ENCODE measurements around the gene SNX1. TPM values are rescaled to one million over a fixed set of nuclear protein-coding genes. Genes with fewer than 3 reads are reported as not detected.

SNX1 gene
- total and polyA plus RNA-seq, 2 of the 13 experiments (the other 11 are each of a cell fraction or from before 2014, with no cell fraction given): 29.3 to 60.1 TPM

DNA sequence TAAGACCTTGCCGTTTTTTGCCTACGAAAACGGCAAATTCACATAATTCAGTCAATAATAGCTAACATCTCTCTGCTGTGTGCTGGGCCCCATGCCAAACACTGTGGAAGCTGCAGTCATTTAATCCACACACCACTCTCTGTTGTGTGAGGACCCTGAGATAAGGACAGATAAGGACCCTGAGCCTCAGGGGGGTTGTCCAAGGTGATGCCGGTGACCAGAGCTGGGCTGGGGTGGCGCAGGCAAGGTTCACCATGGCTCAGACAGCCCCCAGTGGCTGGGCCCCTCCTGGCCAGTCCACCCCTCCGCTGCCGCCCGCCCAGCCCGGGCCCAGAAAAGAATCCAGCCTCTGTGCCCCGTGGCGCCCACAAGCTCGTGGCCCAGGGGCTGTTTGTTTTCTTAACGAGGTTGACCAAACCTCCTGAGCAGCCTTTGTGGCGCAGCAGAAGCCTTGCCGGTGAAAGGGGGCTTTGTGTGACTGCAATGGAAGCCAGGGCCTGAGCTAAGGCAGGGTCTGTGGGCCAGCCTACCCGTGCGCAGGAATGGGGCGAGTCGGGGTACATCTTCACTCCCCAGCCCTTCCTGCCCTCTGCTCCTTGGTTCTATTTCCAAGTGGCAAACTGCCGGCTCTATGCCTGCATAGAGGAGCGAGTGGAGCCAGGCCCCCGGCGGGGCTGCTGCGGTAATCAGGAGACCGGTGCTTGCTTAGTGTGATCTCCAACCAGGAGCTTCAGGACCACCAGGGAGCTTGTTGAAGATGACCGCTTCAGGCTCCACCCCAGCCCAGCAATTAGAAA is 51.3 kb downstream of the SNX1 start (continued):
- TF ChIP-seq ZNF441 (CRISPR knock-in tag; IDR thresholded peaks at IDR 0.05; ENCODE audit: borderline replicate concordance) (no peak), RARA (CRISPR knock-in tag; IDR thresholded peaks at IDR 0.05) (no peak), KMT2A (CRISPR knock-in tag; IDR thresholded peaks at IDR 0.05) (no peak), STAT5B (CRISPR knock-in tag; IDR thresholded peaks at IDR 0.05) (no peak), EHMT2 (IDR thresholded peaks at IDR 0.05; ENCODE audit: borderline replicate concordance, low read depth, low read length) (no peak), POLR2AphosphoS2 (IDR thresholded peaks at IDR 0.05; ENCODE audit: low read depth, low read length) (no peak), CHCHD3 (CRISPR knock-in tag; IDR thresholded peaks at IDR 0.05) (no peak), SRSF9 (IDR thresholded peaks at IDR 0.05; ENCODE audit: borderline replicate concordance, insufficient read depth, low read depth, low read length, poor library complexity, severe bottlenecking) (no peak), NFIB (CRISPR knock-in tag; IDR thresholded peaks at IDR 0.05; ENCODE audit: borderline replicate concordance) (no peak), ZNF569 (CRISPR knock-in tag; IDR thresholded peaks at IDR 0.05; ENCODE audit: borderline replicate concordance) (no peak), TBL1XR1 (IDR thresholded peaks at IDR 0.05; ENCODE audit: borderline replicate concordance, low read length, partially characterized antibody) (no peak), ASH2L (IDR thresholded peaks at IDR 0.05; ENCODE audit: insufficient read length, low read depth, low read length) (peak; percentile 18), ZNF557 (CRISPR knock-in tag; IDR thresholded peaks at IDR 0.05) (no peak), KDM1A (CRISPR knock-in tag; IDR thresholded peaks at IDR 0.05) (no peak), ZNF614 (CRISPR knock-in tag; IDR thresholded peaks at IDR 0.05; ENCODE audit: borderline replicate concordance) (no peak), TBP (CRISPR knock-in tag; IDR thresholded peaks at IDR 0.05) (no peak)
- TF ChIP-seq, protein P1, sequence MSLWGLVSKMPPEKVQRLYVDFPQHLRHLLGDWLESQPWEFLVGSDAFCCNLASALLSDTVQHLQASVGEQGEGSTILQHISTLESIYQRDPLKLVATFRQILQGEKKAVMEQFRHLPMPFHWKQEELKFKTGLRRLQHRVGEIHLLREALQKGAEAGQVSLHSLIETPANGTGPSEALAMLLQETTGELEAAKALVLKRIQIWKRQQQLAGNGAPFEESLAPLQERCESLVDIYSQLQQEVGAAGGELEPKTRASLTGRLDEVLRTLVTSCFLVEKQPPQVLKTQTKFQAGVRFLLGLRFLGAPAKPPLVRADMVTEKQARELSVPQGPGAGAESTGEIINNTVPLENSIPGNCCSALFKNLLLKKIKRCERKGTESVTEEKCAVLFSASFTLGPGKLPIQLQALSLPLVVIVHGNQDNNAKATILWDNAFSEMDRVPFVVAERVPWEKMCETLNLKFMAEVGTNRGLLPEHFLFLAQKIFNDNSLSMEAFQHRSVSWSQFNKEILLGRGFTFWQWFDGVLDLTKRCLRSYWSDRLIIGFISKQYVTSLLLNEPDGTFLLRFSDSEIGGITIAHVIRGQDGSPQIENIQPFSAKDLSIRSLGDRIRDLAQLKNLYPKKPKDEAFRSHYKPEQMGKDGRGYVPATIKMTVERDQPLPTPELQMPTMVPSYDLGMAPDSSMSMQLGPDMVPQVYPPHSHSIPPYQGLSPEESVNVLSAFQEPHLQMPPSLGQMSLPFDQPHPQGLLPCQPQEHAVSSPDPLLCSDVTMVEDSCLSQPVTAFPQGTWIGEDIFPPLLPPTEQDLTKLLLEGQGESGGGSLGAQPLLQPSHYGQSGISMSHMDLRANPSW (CRISPR knock-in tag; IDR thresholded peaks at IDR 0.05; ENCODE audit: borderline replicate concordance): no peak
- TF ChIP-seq, protein P2, sequence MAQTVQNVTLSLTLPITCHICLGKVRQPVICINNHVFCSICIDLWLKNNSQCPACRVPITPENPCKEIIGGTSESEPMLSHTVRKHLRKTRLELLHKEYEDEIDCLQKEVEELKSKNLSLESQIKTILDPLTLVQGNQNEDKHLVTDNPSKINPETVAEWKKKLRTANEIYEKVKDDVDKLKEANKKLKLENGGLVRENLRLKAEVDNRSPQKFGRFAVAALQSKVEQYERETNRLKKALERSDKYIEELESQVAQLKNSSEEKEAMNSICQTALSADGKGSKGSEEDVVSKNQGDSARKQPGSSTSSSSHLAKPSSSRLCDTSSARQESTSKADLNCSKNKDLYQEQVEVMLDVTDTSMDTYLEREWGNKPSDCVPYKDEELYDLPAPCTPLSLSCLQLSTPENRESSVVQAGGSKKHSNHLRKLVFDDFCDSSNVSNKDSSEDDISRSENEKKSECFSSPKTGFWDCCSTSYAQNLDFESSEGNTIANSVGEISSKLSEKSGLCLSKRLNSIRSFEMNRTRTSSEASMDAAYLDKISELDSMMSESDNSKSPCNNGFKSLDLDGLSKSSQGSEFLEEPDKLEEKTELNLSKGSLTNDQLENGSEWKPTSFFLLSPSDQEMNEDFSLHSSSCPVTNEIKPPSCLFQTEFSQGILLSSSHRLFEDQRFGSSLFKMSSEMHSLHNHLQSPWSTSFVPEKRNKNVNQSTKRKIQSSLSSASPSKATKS (CRISPR knock-in tag; IDR thresholded peaks at IDR 0.05): no peak
- TF ChIP-seq, protein P3, sequence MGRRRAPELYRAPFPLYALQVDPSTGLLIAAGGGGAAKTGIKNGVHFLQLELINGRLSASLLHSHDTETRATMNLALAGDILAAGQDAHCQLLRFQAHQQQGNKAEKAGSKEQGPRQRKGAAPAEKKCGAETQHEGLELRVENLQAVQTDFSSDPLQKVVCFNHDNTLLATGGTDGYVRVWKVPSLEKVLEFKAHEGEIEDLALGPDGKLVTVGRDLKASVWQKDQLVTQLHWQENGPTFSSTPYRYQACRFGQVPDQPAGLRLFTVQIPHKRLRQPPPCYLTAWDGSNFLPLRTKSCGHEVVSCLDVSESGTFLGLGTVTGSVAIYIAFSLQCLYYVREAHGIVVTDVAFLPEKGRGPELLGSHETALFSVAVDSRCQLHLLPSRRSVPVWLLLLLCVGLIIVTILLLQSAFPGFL (CRISPR knock-in tag; IDR thresholded peaks at IDR 0.05): no peak

Measured in HepG2 (cell line).